BLaER1 treated with 17β-estradiol and CSF1 and Interleukin-3, amounts not matched to agents 10 nM and 100 nM (cell line): Measurements from ENCODE around the gene C2orf15.

Experiments used
- H3K27ac ChIP-seq, 11 experiments: shearing (Covaris generic); formaldehyde crosslinking; 2 replicates each; pipeline ENCODE4 v1.8.1; 2022
- H3K27me3 ChIP-seq, 11 experiments: shearing (Covaris generic); formaldehyde crosslinking; 2 replicates each; pipeline ENCODE4 v1.8.1; 2022
- H3K36me3 ChIP-seq, 11 experiments: shearing (Covaris generic); formaldehyde crosslinking; 2 replicates each; pipeline ENCODE4 v1.8.1; 2022
- H3K4me1 ChIP-seq, 10 experiments: shearing (Covaris generic); formaldehyde crosslinking; 2 replicates each; pipeline ENCODE4 v1.8.1; 2022
- H3K4me2 ChIP-seq, 11 experiments: shearing (Covaris generic); formaldehyde crosslinking; 2 replicates each; pipeline ENCODE4 v1.8.1; 2022
- H3K4me3 ChIP-seq, 10 experiments: shearing (Covaris generic); formaldehyde crosslinking; 2 replicates each; pipeline ENCODE4 v1.8.1; 2022
- H3K9ac ChIP-seq, 11 experiments: shearing (Covaris generic); formaldehyde crosslinking; 2 replicates each; pipeline ENCODE4 v1.8.1; 2022
- H3K9me3 ChIP-seq, 11 experiments: shearing (Covaris generic); formaldehyde crosslinking; replicated peaks in 1 of 11; 2 replicates each; pipeline ENCODE4 v1.8.1; 2022
- H4K20me1 ChIP-seq, 11 experiments: shearing (Covaris generic); formaldehyde crosslinking; 2 replicates each; pipeline ENCODE4 v1.8.1; 2022
- Cebpa-rat ChIP-seq, 11 experiments: shearing (Covaris generic); IDR thresholded peaks; 2 replicates each; pipeline ENCODE4 v1.8.1; 2022

C2orf15 gene

DNA sequence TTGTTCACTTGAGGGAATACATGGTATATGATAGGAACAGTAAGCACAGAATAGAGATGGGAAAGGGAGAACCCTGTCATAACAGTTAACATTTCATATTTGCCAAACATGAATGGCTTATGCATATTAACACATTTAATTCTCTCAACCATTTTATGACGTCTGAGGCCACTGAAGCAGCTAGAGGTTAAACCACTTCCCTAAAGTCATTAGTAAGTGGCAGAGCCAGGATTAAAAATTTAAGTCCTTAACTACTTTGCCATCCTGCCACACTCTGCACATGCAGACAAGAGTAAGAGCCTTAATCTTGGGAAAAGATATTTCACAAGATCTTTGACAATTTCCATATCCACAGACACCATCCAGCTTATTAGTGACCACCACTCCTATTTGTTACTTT is 15.4 kb downstream of the C2orf15 start:
- Histone ChIP-seq H3K27me3 (no peaks in the 10 kb centered on the region), H3K9ac (no peak overlapping the region), H3K4me2 (peak overlapping the region; percentile 45 to 99 (median 92); a peak in 16 of 22 replicates), H3K4me1 (peaks cover 30 to 50% (median 44%) of the 10 kb centered on the region in 10 experiments), H3K4me3 (no peak overlapping the region), H3K9me3 (no peaks in the 10 kb centered on the region), H3K27ac (no peak overlapping the region), H3K36me3 (peaks cover 31 to 50% (median 46%) of the 10 kb centered on the region in 11 experiments), H4K20me1 (no peaks in the 10 kb centered on the region)
- TF ChIP-seq Cebpa-rat (IDR thresholded peaks at IDR 0.05) = no peak

DNA sequence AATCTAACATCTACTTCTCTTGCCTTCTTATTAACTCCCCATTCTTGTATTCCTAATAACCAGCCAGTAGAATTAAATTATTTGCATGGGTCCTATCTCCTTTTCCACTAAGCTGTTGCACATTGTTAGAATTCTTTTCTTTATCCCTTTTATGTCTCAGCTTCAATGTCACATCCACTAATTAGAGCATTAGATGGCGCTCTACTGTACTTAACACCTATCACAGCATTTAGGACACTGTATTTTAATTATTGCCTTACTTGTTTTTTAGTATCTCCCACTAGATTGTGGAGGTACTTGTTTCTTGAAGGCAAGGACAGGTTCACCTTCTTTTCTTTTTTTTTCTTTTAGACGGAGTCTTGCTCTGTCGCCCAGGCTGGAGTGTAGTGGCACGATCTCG is 17.1 kb downstream of the C2orf15 start:
- Histone ChIP-seq H4K20me1 (no peaks in the 10 kb centered on the region; a peak in 1 of 22 replicates), H3K4me2 (no peak overlapping the region), H3K9ac (no peak overlapping the region), H3K9me3 (no peaks in the 10 kb centered on the region), H3K27ac (no peak overlapping the region), H3K27me3 (no peaks in the 10 kb centered on the region), H3K36me3 (peaks cover 38 to 67% (median 57%) of the 10 kb centered on the region in 11 experiments), H3K4me1 (peaks cover 24 to 33% (median 28%) of the 10 kb centered on the region in 10 experiments), H3K4me3 (no peak overlapping the region)
- TF ChIP-seq Cebpa-rat (IDR thresholded peaks at IDR 0.05) = no peak

DNA sequence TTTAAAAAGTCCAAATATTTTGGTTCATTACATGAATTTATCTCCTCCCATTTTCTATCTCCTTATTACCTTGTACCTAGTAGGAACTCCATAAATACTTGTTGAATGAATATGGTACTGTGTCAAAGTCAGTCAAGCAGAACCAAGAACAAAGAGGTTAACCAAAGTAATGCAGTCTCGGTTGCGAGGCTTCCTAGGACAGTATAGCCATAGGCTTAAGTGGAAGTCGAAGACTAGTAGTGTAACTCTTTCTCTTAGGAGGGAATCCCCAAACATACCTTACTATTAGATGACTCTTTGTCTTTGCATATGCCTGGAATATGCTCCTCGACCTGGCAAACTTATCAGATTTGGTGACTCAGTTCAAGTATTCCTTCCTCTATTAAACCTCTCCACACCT is 18.1 kb downstream of the C2orf15 start:
- H3K4me2 ChIP-seq = no peak overlapping the region
- H3K4me1 ChIP-seq = peaks cover 15 to 24% (median 19%) of the 10 kb centered on the region in 10 experiments
- no peak overlapping the region for H3K27ac ChIP-seq
- H3K9me3 ChIP-seq = no peaks in the 10 kb centered on the region
- TF ChIP-seq Cebpa-rat (IDR thresholded peaks at IDR 0.05) = no peak
- no peaks in the 10 kb centered on the region for H3K27me3 ChIP-seq
- H3K36me3 ChIP-seq = peaks cover 42 to 73% (median 59%) of the 10 kb centered on the region in 11 experiments
- H3K9ac ChIP-seq = no peak overlapping the region
- H3K4me3 ChIP-seq = no peak overlapping the region
- H4K20me1 ChIP-seq = no peaks in the 10 kb centered on the region; a peak in 2 of 22 replicates

DNA sequence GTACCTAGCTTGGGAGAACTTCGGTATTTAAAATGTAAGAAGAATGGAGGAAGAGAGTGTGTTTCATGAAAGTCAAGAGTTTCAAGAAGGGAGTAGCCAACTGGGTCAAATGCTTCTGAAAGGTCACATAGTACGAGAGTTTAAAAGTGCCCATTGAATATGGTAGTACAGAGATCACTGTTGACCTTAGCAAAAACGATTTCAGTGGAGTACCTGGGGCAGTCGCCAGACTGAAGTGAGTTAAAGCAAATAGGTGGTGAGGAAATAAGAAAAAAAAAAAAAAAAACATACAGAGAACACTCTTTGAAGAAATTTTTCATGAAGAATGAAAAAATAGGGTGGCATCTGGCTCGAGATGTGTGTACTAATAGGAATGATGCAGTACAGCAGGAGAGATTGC is 24.7 kb downstream of the C2orf15 start:
- no peak for TF ChIP-seq Cebpa-rat (IDR thresholded peaks at IDR 0.05)
- Histone ChIP-seq H3K9me3 (no peaks in the 10 kb centered on the region), H3K4me1 (peaks cover 0 to 13% (median 0%) of the 10 kb centered on the region in 10 experiments; a peak in 6 of 20 replicates), H3K4me2 (no peak overlapping the region), H3K4me3 (no peak overlapping the region), H3K27ac (no peak overlapping the region), H3K36me3 (peaks cover 66 to 96% (median 76%) of the 10 kb centered on the region in 11 experiments), H3K27me3 (no peaks in the 10 kb centered on the region), H3K9ac (no peak overlapping the region), H4K20me1 (peaks cover 0 to 16% (median 0%) of the 10 kb centered on the region in 11 experiments; a peak in 9 of 22 replicates)

DNA sequence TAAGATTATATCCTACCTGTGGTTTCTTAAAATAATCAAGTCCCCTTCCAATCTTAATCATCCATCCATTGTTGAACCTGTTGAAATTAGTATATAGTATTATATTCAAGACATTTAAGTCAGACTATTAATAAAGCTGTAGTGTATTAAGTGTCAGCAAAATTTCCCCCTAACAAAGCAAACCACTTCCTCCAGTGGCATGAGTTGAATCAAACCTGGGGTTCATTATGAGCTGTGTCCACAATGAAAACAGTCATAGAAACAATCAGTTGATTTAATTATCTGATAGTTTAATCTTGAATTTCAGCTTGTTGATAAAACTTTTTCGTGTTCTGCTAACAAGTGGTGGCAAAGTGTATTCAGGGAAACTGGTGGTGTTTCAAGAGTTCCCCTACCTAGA is 28.0 kb downstream of the C2orf15 start:
- H3K36me3 ChIP-seq = peaks cover 72 to 96% (median 87%) of the 10 kb centered on the region in 11 experiments
- no peaks in the 10 kb centered on the region for H3K9me3 ChIP-seq
- no peak overlapping the region for H3K4me3 ChIP-seq
- H3K4me1 ChIP-seq = peaks cover 0 to 16% (median 0%) of the 10 kb centered on the region in 10 experiments; a peak in 6 of 20 replicates
- H4K20me1 ChIP-seq = peaks cover 0 to 44% (median 0%) of the 10 kb centered on the region in 11 experiments; a peak in 9 of 22 replicates
- no peaks in the 10 kb centered on the region for H3K27me3 ChIP-seq
- no peak overlapping the region for H3K27ac ChIP-seq
- no peak overlapping the region for H3K9ac ChIP-seq
- TF ChIP-seq Cebpa-rat (IDR thresholded peaks at IDR 0.05) = no peak
- peak overlapping the region in 3 of 11 experiments; percentile 58 to 68 (median 61); a peak in 5 of 22 replicates for H3K4me2 ChIP-seq

DNA sequence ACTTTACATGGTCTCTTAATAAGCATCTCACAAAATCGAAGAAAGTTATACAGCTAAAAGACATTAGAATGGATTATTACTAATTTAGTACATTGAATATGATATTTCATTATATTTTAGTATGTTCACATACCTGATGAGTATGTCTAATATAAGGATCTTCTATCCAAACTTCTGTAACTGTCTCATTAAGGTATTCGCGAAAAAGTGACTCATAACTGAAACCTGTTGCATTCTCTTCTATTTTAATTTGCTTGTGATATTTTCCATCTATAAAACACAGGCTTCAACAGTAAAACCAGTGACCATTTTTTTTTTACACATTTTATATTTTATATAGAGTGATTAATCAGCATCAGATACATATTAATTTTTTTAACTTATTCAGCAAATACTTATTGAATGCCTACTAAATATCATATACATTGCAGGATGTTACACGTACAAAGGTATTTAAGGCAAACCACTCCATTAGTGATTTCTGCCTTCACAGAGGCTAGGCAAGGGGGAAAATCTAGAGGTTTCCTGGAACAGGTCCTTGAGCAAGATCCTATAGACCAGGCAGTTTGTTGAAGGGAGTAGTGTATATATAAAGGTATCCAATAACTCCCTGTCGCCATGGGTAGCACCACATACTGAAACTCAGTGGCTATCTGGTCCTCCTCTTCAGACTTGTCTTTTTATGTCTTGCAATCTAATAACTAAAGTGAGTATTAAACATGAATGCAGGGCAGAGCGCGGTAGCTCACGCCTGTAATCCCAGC is 30.1 kb downstream of the C2orf15 start:
- H3K4me3 ChIP-seq = no peak overlapping the region
- peaks cover 0 to 59% (median 0%) of the 10 kb centered on the region in 11 experiments; a peak in 8 of 22 replicates for H4K20me1 ChIP-seq
- no peaks in the 10 kb centered on the region for H3K9me3 ChIP-seq
- peaks cover 57 to 76% (median 70%) of the 10 kb centered on the region in 11 experiments for H3K36me3 ChIP-seq
- no peaks in the 10 kb centered on the region for H3K27me3 ChIP-seq
- no peak overlapping the region for H3K4me2 ChIP-seq
- no peak overlapping the region for H3K9ac ChIP-seq
- no peak for TF ChIP-seq Cebpa-rat (IDR thresholded peaks at IDR 0.05)
- peaks cover 0 to 26% (median 0%) of the 10 kb centered on the region in 10 experiments; a peak in 6 of 20 replicates for H3K4me1 ChIP-seq
- no peak overlapping the region for H3K27ac ChIP-seq

DNA sequence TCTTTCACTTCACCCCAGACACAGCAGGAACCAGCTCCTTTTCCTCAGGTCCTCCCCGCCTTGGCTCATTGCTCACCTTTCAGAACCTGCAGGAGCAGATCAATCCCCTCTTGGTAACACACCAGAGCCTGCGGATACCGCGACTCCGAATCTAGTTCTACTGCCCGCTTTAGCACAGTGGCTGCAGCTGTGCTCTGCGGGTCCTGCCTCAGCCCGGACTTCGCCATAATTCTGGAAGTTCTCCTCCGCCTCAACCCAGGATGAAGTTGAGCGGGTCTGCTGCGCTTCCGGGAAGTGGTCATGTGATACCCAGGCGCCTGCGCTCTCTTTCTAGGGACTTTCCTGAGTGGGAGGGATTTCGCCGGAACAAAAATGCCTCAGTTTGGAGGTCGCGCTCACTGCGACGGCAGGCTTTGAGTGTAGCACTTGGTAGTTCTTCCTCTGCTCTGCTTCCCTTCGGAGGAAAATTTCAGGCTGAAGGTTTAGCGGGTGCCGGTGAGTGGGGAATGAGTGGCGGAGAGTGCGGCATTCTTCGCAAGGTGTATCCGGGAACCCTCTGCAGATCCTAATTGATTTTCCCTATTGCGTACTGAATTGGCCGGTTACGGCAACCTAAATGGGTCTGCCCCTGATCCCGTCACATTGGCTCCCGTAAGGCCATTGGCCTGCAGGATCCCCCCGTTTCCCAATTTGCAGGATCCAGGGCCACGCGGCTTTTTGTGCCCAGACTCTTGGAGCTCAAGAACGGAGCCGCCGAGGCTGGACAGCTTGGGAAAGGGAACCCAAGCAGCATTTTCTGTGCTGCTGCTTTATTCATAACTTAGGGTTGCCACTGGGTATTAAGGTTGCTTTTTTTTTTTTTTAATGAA is 39.5 kb downstream of the C2orf15 start, which contains the start of the genes MITD1 and MRPL30:
Gene MITD1 (minus strand): TSS at position 304 of the 869 bp plus-strand sequence. CDS start 77 bp downstream, at position 227.
Gene MRPL30 (plus strand): TSS at position 430 of the 869 bp plus-strand sequence. CDS start 5,020 bp downstream, outside the sequence.
- peak within 1 kb of the TSS; percentile 78 to 89 (median 85) for H3K9ac ChIP-seq
- H3K27me3 ChIP-seq = no peaks in the 10 kb centered on the region
- peaks cover 0 to 23% (median 9%) of the 10 kb centered on the region in 11 experiments; a peak in 12 of 22 replicates for H3K36me3 ChIP-seq
- H3K9me3 ChIP-seq = no peaks in the 10 kb centered on the region
- no peak for TF ChIP-seq Cebpa-rat (IDR thresholded peaks at IDR 0.05)
- peaks cover 21 to 41% (median 33%) of the 10 kb centered on the region in 10 experiments for H3K4me1 ChIP-seq
- H3K4me2 ChIP-seq = peak within 1 kb of the TSS; percentile 80 to 97 (median 88)
- peaks cover 0 to 41% (median 16%) of the 10 kb centered on the region in 11 experiments; a peak in 13 of 22 replicates for H4K20me1 ChIP-seq
- H3K4me3 ChIP-seq = peak within 1 kb of the TSS; percentile 72 to 92 (median 84)
- H3K27ac ChIP-seq = peak within 1 kb of the TSS; percentile 66 to 86 (median 80); a peak in 21 of 22 replicates

DNA sequence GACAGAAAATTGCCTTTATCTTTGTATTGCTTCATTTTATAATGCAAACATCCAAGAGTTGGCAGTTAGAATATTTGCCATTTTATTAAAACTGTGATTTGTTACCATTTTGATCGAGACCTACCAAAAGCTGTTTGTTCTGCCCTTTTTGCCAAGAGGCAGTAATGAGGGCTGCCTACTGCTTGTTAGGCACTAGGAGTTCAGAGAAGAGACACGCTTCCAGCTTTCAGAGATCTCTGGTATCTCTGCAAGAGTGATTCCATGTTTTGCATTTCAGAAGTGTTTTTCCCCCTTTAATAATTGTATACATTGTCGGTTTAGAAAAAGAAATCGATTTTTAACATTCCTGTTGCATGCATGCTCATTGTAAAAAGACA is 40.1 kb downstream of the C2orf15 start:
- H3K27me3 ChIP-seq = no peaks in the 10 kb centered on the region
- H3K4me1 ChIP-seq = peaks cover 21 to 41% (median 33%) of the 10 kb centered on the region in 10 experiments
- H3K9ac ChIP-seq = peak overlapping the region; percentile 78 to 89 (median 85)
- peaks cover under 1 to 26% (median 15%) of the 10 kb centered on the region in 11 experiments; a peak in 20 of 22 replicates for H3K36me3 ChIP-seq
- H3K4me2 ChIP-seq = peak overlapping the region; percentile 77 to 97 (median 86)
- H3K27ac ChIP-seq = peak overlapping the region; percentile 61 to 86 (median 80); a peak in 21 of 22 replicates
- no peaks in the 10 kb centered on the region for H3K9me3 ChIP-seq
- peaks cover 0 to 47% (median 14%) of the 10 kb centered on the region in 11 experiments; a peak in 14 of 22 replicates for H4K20me1 ChIP-seq
- TF ChIP-seq Cebpa-rat (IDR thresholded peaks at IDR 0.05) = no peak
- H3K4me3 ChIP-seq = peak overlapping the region; percentile 72 to 92 (median 84)
